ENCODE measurements around the gene KCND3. TPM values are rescaled to one million over a fixed set of nuclear protein-coding genes. Genes with fewer than 3 reads are reported as not detected.
A peak's percentile ranks its signal among the peaks of the same experiment; 100 is the strongest.

KCND3 gene
- total and polyA plus RNA-seq, 2 of the 4 experiments (the other 2 are of a cell fraction) = under 0.01 to 0.03 TPM

- H3K79me1 ChIP-seq (ENCODE audit: low read depth in 1 of 2, low read length in 2 of 2) = no peaks in the 10 kb centered on the region; a peak in 1 of 4 replicates
- no peaks in the 10 kb centered on the region; the same call in 1 of the 2 replicates for H3K27me3 ChIP-seq (ENCODE audit: control insufficient read depth, insufficient read depth, low read length)
- H3K56ac ChIP-seq (ENCODE audit: extremely low read depth, insufficient read depth, low read length) = peak overlapping the region; percentile 41; the same call in 1 of the 2 replicates
- H2BK5ac ChIP-seq (ENCODE audit: low read depth, low read length, poor library complexity, severe bottlenecking) = no peak overlapping the region
- H3K4me1 ChIP-seq (ENCODE audit: control insufficient read depth, insufficient read depth, low read length) = peaks cover 23% of the 10 kb centered on the region
- peak overlapping the region; percentile 76; the same call in 1 of the 2 replicates for H3K23ac ChIP-seq (ENCODE audit: low read depth, low read length)
- H2BK20ac ChIP-seq (ENCODE audit: low read depth, low read length) = peak overlapping the region; percentile 84
- H4K20me1 ChIP-seq (ENCODE audit: insufficient read depth, low read length) = no peaks in the 10 kb centered on the region
- H4K5ac ChIP-seq (ENCODE audit: low read depth, low read length) = no peak overlapping the region
- H3K4me2 ChIP-seq (ENCODE audit: low read depth, low read length) = no peak overlapping the region
- dilution Hi-C loops (cut with HindIII; ENCODE audit: low sequenced_read_pairs, unreplicated experiment) = no loop called here
- TF ChIP-seq, protein P1, sequence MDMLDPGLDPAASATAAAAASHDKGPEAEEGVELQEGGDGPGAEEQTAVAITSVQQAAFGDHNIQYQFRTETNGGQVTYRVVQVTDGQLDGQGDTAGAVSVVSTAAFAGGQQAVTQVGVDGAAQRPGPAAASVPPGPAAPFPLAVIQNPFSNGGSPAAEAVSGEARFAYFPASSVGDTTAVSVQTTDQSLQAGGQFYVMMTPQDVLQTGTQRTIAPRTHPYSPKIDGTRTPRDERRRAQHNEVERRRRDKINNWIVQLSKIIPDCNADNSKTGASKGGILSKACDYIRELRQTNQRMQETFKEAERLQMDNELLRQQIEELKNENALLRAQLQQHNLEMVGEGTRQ (IDR thresholded peaks at IDR 0.05; ENCODE audit: low read depth, low read length) = no peak
- no peak for TF ChIP-seq CHD1 (IDR thresholded peaks at IDR 0.05; ENCODE audit: low read depth, low read length)
- TF ChIP-seq SMC3 (IDR thresholded peaks at IDR 0.05; ENCODE audit: low read depth, low read length) = no peak
- no peak for TF ChIP-seq ELK1 (IDR thresholded peaks at IDR 0.05; ENCODE audit: borderline replicate concordance, low read depth, low read length)
- TF ChIP-seq MAFK (IDR thresholded peaks at IDR 0.05; ENCODE audit: low read depth, low read length) = no peak
- TF ChIP-seq RFX5 (IDR thresholded peaks at IDR 0.05; ENCODE audit: low read depth, low read length) = no peak
- no peak for TF ChIP-seq CEBPB (IDR thresholded peaks at IDR 0.05; ENCODE audit: low read depth, low read length)
- TF ChIP-seq RAD21 (IDR thresholded peaks at IDR 0.05; ENCODE audit: low read length) = no peak
- peaks cover 7% of the 10 kb centered on the region for H3K9me1 ChIP-seq (ENCODE audit: insufficient read depth, low read length)
- peak overlapping the region; percentile 66; the same call in 1 of the 3 replicates for H2BK15ac ChIP-seq (ENCODE audit: low read depth, low read length)
- no peak overlapping the region for H3K4me3 ChIP-seq (ENCODE audit: insufficient read depth, low read depth, low read length)
- peak overlapping the region; percentile 54; the same call in 1 of the 2 replicates for H3K27ac ChIP-seq (ENCODE audit: insufficient read depth, low read length)
- H2AFZ ChIP-seq (replicated peaks; ENCODE audit: low read length, poor library complexity) = no peak overlapping the region
- no peak overlapping the region for H3K18ac ChIP-seq (ENCODE audit: low read depth, low read length)
- peak overlapping the region; percentile 72 for H3K14ac ChIP-seq (replicated peaks; ENCODE audit: low read depth, low read length)
- H3K4ac ChIP-seq (ENCODE audit: low read depth, low read length) = peak overlapping the region; percentile 77
- in situ Hi-C loops (cut with MboI; ENCODE audit: low sequenced_read_pairs) = no loop called here
- ATAC-seq (ENCODE audit: low read depth) (peak; percentile 71), DNase-seq (peak; percentile 42)
- peak overlapping the region; percentile 19 to 74; a peak in 2 of 4 replicates for H4K8ac ChIP-seq (ENCODE audit: low read depth in 2 of 2, low read length in 2 of 2)
- no peak overlapping the region for H2AK9ac ChIP-seq (replicated peaks; ENCODE audit: low read depth, low read length, poor library complexity)
- peak overlapping the region; percentile 82 for H2BK120ac ChIP-seq (ENCODE audit: low read depth, low read length)
- no TSS peak for BruUV-seq (replicated peaks)
- intact Hi-C loops (cut with micrococcal nuclease) = loop anchor here (5.0 kb wide), 4 partner anchors 101 to 586 kb away; no protein-coding TSS in a partner anchor
- CTCF ChIA-PET = interaction anchor here (0.5 kb wide), 1 partner anchor 213 kb away, joined by 3 read pairs; no protein-coding TSS in a partner anchor
- POLR2A ChIA-PET (ENCODE audit: unreplicated experiment) = no interaction called here
- no CpG with 5 or more reads among the region's 2 CpGs for WGBS, 2 experiments (ENCODE audit: extremely low coverage in 2 of 2, insufficient read length in 1 of 2)
- no peak overlapping the region for H3K9ac ChIP-seq (ENCODE audit: low read depth, low read length)
- no peaks in the 10 kb centered on the region for H3K9me3 ChIP-seq (ENCODE audit: control insufficient read depth, insufficient read depth, low read length)
- H2AK5ac ChIP-seq (ENCODE audit: low read depth, low read length) = no peak overlapping the region
- H4K91ac ChIP-seq (ENCODE audit: insufficient read depth, low read depth, low read length) = peak overlapping the region; percentile 90
- H3K36me3 ChIP-seq (ENCODE audit: control insufficient read depth, insufficient read depth, low read length) = no peaks in the 10 kb centered on the region
Measured at GRCh38 chr1:111776391-111776790, 213.1 kb downstream of the KCND3 start.

All from IMR-90 (cell line).